RWPE2 (cell line): ENCODE measurements around the gene CSPG5.

Source experiments
- ATAC-seq: fragments of 200-7000 bp; cut with Tn5 transposase; 3 replicates; pipeline ENCODE4 v1.9.1; 2021; ENCODE audit warnings: low read depth
- DNase-seq: peaks from one replicate; pipeline ENCODE4 v3.0.0-alpha.2; 2020; ENCODE audit warnings: low spot score
- H3K27ac ChIP-seq: fragments of 450-650 bp; 2 replicates; pipeline ENCODE4 v1.5.1; 2017; ENCODE audit warnings: mild to moderate bottlenecking; ENCODE audit not compliant: poor library complexity, severe bottlenecking
- H3K27me3 ChIP-seq: fragments of 250-450 bp; sonication (Bioruptor Pico); 2 replicates; pipeline ENCODE4 v1.5.1; 2021; ENCODE audit warnings: mild to moderate bottlenecking, moderate library complexity; ENCODE audit not compliant: insufficient read depth, poor library complexity, severe bottlenecking
- H3K36me3 ChIP-seq: fragments of 250-450 bp; sonication (Bioruptor Pico); 2 replicates; pipeline ENCODE4 v1.5.1; 2020; ENCODE audit warnings: low read depth, mild to moderate bottlenecking, moderate library complexity
- H3K4me1 ChIP-seq: fragments of 250-450 bp; sonication (Bioruptor Pico); 2 replicates; pipeline ENCODE4 v1.5.1; 2021; ENCODE audit warnings: mild to moderate bottlenecking, moderate library complexity; ENCODE audit not compliant: insufficient read depth, poor library complexity, severe bottlenecking
- H3K4me3 ChIP-seq: fragments of 250-450 bp; sonication (Bioruptor Pico); 2 replicates; pipeline ENCODE4 v1.5.1; 2021; ENCODE audit warnings: mild to moderate bottlenecking, moderate library complexity; ENCODE audit not compliant: severe bottlenecking
- H3K9me3 ChIP-seq: fragments of 250-450 bp; sonication (Bioruptor Pico); 2 replicates; pipeline ENCODE4 v1.5.1; 2021; ENCODE audit warnings: mild to moderate bottlenecking, moderate library complexity; ENCODE audit not compliant: severe bottlenecking
- TF ChIP-seq, protein P1 (sequence below): fragments of 450-650 bp; IDR thresholded peaks from one replicate; pipeline ENCODE4 v1.5.1; 2017; ENCODE audit warnings: mild to moderate bottlenecking, moderate library complexity; ENCODE audit not compliant: poor library complexity, severe bottlenecking

The CSPG5 gene

DNA sequence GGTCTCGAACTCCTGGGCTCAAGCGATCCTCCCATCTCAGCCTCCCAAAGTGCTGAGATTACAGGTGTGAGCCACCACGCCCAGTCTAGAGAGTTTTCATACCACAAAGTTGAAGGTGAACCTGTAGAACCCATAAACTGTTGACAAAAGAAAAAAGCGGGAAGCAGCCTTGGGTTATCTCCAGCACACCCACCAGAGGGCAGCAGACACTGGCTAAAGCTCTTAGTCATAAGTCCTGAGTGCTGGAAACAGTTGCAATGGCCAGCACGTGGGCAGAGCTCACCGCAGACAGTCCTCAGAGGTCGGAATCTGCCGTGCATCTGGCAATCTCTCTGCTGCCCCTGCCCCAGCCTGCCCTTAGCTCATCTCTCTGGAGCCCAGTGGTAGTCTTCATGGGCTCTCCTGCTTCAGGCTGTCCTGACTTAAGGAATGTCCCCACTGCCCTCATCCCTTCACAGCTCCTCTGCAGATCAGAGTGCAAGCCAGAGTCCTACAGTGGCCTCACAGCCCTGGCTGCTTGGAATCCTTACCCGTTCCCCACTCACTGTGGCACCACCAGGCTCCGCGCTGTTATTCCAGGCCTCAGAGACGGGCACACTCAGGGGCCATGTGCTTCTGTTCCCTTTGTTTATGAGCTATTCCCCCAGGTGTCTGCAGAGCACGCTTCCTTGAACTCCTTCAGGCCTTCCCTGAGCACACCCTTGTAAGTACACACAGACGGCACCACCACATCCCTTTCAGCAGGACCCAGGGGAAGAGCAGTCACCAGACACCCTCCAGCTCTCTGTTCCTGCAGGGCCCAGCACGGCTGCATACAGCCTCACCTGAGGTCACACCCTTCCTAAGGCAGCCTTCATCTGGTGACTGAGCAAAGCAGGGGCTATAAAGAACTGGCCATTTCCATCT, 56.3 kb downstream of the CSPG5 start:
- Histone ChIP-seq H3K27me3 (no peaks in the 10 kb centered on the region), H3K4me1 (no peaks in the 10 kb centered on the region), H3K9me3 (no peaks in the 10 kb centered on the region), H3K27ac (no peak overlapping the region), H3K36me3 (no peaks in the 10 kb centered on the region), H3K4me3 (no peak overlapping the region)
- peak; percentile 93 for ATAC-seq
- TF ChIP-seq, protein P1, sequence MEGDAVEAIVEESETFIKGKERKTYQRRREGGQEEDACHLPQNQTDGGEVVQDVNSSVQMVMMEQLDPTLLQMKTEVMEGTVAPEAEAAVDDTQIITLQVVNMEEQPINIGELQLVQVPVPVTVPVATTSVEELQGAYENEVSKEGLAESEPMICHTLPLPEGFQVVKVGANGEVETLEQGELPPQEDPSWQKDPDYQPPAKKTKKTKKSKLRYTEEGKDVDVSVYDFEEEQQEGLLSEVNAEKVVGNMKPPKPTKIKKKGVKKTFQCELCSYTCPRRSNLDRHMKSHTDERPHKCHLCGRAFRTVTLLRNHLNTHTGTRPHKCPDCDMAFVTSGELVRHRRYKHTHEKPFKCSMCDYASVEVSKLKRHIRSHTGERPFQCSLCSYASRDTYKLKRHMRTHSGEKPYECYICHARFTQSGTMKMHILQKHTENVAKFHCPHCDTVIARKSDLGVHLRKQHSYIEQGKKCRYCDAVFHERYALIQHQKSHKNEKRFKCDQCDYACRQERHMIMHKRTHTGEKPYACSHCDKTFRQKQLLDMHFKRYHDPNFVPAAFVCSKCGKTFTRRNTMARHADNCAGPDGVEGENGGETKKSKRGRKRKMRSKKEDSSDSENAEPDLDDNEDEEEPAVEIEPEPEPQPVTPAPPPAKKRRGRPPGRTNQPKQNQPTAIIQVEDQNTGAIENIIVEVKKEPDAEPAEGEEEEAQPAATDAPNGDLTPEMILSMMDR, result peak; percentile 92
- DNase-seq, result peak; percentile 78

DNA sequence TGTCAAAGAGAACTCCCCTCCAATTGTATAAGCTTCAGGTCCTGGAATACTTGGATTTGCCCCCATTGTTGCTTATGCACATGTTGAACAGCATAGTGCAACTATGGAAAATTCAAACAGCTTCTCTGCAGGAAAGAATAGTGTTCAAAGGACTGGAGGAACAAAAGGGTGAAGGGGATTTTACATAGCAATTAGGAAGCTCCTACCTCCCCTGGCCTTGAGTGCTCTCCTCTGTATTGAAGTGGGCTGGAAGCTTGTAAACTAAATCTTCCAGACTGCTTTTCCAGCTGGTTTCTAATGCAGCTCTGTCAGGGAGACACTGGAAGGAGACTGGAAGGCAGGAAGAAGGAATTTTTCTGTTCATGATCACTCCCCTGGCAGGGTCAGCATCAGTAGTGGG, 57.9 kb downstream of the CSPG5 start:
- no peaks in the 10 kb centered on the region for H3K9me3 ChIP-seq
- no peak for ATAC-seq

DNA sequence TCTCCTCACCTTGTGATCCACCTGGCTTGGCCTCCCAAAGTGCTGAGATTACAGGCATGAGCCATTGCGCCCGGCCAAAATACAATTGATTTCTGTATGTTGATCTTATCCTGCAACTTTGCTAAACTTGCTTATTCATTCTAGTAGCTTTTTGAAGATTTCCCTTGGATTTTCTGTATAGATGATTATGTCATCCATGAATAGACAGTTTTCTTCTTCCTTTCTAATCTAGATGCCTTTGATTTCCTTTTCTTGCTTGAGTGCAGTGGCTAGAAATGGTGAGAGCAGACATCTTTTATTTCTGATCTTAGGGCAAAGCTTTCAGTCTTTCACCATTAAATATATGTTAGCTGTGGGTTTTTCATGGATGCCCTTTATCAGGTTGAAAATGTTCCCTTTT, 60.7 kb downstream of the CSPG5 start:
- Histone ChIP-seq H3K4me1 (no peaks in the 10 kb centered on the region), H3K36me3 (no peaks in the 10 kb centered on the region), H3K27me3 (no peaks in the 10 kb centered on the region), H3K9me3 (no peaks in the 10 kb centered on the region), H3K27ac (no peak overlapping the region), H3K4me3 (no peak overlapping the region)
- TF ChIP-seq, protein P1, result no peak
- DNase-seq (no peak), ATAC-seq (no peak)

More for the DNA sequence above, 57.9 kb downstream of the CSPG5 start:
- H3K36me3 ChIP-seq, result no peaks in the 10 kb centered on the region
- no peak for DNase-seq
- no peak overlapping the region for H3K27ac ChIP-seq
- H3K4me3 ChIP-seq, result no peak overlapping the region
- no peaks in the 10 kb centered on the region for H3K4me1 ChIP-seq
- H3K27me3 ChIP-seq, result no peaks in the 10 kb centered on the region
- TF ChIP-seq, protein P1, result no peak

DNA sequence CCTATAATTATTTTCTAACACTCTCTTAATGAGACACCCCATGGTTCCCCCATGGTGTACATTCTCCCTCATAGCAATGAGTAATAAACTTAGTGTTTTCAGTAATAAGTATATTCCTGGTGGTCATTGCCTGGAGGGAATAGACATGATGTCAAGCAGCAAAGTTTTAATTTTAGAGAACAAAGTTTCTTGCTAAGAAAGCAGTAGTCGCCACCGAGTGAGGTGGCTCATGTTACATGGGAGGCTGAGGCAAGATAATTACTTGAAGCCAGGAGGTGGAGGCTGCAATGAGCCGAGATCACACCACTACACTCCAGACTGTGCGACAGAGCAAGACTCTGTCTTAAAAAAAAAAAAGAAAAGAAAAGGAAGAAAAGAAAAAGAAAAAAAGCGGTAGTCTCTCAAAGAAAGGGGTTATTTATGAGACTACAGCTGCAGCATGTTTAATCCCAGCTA, 62.8 kb downstream of the CSPG5 start:
- Histone ChIP-seq H3K4me3 (no peak overlapping the region), H3K27ac (no peak overlapping the region), H3K36me3 (peaks cover 10% of the 10 kb centered on the region), H3K4me1 (no peaks in the 10 kb centered on the region), H3K27me3 (no peaks in the 10 kb centered on the region), H3K9me3 (no peaks in the 10 kb centered on the region)
- TF ChIP-seq, protein P1, result no peak
- ATAC-seq (no peak), DNase-seq (no peak)

DNA sequence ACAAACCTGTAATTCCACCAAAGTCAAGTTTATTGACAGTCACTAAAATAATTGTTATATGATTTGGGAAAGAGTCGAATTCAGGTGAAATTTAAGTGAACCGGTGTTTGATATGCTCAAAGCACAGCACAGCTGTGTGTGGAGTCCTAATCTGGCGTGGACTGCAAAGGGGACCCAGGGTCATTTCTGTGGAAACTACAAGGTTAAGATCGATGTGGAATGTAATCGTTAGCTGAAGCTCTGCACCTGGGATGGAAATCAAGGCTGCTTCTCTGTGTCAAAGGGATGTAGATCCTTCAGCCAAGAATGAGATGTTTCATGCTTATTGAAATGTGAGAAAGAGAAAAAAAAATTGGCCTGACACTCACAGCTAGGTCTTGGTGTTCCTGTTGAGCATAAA, 63.6 kb downstream of the CSPG5 start:
- Histone ChIP-seq H3K27ac (no peak overlapping the region), H3K9me3 (no peaks in the 10 kb centered on the region), H3K4me3 (no peak overlapping the region), H3K27me3 (no peaks in the 10 kb centered on the region), H3K36me3 (peaks cover 18% of the 10 kb centered on the region), H3K4me1 (no peaks in the 10 kb centered on the region)
- no peak for ATAC-seq
- no peak for DNase-seq
- TF ChIP-seq, protein P1, result no peak
